D721Med (cell line): ENCODE data around the gene DLG5.

ENCODE experiments used
- DNase-seq: peaks from one replicate; pipeline ENCODE4 v3.0.0; 2011; ENCODE audit warnings: low spot score; ENCODE audit not compliant: insufficient read length
- FAIRE-seq: peaks from 2 replicates; lab custom pipeline; 2011; peaks lifted over from hg19 to GRCh38; lab: Jason Lieb, UNC
- TF ChIP-seq, protein P1 (sequence below): IDR thresholded peaks from 2 replicates; pipeline ENCODE4 v1.5.1; 2012; ENCODE audit warnings: mild to moderate bottlenecking, control low read depth; ENCODE audit not compliant: insufficient read depth; ENCODE audit errors: missing control alignments

The DLG5 gene

DNA sequence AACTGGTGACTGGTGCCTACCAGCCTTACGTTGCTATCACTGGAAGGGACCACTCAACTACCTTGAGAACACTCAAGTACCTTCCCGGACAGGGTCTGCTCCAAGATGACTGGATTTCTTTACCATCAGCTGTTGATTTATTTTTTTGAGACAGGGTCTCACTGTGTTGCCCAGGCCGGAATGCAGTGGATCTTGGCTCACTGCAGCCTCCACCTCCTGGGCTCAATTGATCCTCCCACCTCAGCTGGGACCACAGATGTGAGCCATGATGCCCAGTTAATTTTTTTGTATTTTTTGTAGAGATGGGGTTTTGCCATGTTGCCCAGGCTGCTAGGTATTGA, 45.2 kb upstream of the DLG5 start:
- TF ChIP-seq, protein P1, sequence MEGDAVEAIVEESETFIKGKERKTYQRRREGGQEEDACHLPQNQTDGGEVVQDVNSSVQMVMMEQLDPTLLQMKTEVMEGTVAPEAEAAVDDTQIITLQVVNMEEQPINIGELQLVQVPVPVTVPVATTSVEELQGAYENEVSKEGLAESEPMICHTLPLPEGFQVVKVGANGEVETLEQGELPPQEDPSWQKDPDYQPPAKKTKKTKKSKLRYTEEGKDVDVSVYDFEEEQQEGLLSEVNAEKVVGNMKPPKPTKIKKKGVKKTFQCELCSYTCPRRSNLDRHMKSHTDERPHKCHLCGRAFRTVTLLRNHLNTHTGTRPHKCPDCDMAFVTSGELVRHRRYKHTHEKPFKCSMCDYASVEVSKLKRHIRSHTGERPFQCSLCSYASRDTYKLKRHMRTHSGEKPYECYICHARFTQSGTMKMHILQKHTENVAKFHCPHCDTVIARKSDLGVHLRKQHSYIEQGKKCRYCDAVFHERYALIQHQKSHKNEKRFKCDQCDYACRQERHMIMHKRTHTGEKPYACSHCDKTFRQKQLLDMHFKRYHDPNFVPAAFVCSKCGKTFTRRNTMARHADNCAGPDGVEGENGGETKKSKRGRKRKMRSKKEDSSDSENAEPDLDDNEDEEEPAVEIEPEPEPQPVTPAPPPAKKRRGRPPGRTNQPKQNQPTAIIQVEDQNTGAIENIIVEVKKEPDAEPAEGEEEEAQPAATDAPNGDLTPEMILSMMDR: no peak
- FAIRE-seq (no peak), DNase-seq (no peak)

DNA sequence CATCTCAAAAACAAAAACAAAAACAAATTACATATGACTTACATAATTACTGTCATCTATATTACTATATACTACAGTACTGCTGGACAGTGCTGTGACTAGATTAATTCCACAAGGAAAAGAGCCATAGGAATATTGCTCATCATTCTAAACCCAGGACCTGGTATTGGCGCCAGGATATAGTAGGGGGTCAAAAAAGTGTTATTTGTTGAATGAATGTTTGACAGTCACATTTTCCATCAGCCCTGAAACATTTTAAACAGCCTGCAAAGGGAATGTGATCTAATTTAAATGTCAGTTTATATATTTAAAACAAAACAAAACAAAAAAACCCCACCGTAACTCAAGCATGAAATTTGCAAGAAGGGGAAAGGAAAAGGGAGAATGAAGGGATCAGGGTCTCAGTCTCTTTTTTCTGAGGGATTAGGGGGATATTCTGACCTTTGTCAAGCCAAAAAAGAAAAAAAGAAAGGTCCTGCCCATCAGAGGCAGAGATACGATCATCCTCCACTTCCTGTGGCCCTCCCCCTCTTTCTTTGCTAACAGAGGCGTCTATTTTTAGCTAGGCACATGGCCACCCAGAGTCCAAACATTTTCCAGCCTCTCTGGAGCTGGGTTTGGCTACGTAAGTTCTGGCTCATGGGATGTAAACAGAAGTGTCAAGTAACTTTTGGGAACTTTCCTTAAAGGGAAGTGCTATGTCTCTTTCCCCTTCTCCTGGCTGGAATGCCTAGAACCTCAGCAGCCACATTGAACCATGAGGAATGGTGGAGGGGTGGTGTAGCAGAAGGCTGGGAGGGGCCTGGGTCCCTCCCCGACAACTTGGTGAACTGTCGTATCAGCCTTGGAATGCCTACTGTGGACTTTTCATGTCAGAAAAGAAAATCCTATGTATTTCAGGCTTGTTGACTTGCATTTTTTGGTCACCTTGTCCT, 44.6 kb upstream of the DLG5 start:
- no peak for FAIRE-seq
- DNase-seq: no peak
- TF ChIP-seq, protein P1: no peak

DNA sequence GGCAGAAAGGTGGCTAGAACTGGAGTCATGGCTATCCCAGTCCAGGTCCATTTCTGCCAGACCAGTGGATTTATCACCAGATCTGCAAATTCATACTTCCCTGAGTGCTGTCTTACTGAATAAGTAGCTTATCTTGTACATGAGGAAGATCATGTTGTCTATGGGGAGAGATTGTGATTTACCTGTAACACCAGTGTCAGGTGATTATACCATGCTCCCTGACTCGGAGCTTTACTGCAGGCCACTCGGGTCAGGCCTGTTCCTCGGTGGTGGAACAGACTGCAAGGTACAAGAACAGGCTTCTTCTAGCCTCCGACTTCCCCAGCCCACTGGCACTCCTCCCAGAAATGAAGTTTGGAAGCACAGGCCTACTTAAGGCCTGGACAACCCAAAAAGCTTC, 42.6 kb upstream of the DLG5 start:
- DNase-seq (no peak), FAIRE-seq (no peak)
- TF ChIP-seq, protein P1: no peak

DNA sequence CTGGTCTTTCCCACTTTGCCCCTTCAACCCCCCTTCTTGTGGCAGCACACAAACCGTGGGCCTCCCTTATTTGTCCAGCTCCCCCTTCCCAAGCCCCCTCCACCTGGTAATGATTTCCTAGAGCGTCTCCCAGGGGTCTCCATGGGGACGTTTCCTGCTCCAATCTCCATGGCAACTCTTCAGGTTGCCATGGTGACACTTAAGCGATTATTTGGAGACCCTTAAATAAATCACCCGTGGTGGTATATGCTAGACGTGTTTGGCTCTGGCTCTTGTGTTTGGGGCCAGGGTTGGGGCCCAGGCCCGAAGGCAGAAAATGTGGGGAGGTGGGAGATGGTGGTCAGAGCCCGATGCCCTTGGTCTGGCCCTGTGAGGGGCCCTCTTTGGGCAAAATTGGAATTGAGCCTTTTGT, 41.1 kb upstream of the DLG5 start:
- FAIRE-seq (no peak), DNase-seq (no peak)
- TF ChIP-seq, protein P1: no peak

DNA sequence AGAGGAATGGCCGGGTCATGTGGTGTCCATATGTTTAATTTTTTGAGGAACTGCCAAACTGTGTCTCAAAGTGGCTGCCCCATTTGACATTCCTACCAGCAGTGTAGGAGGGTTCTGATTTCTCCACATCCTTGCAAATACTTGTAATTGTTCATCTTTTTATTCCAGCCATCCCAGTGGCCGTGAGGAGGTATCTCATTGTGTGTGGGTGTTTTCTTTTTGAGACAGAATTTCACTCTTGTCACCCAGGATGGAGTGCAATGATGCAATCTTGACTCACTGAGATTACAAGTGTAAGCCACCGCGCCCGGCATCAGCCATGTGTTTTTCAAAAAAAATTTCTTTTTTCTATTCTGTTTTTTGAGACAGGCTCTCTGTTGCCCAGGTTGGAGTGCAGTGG, 38.7 kb upstream of the DLG5 start:
- FAIRE-seq: no peak
- no peak for DNase-seq
- TF ChIP-seq, protein P1: no peak

DNA sequence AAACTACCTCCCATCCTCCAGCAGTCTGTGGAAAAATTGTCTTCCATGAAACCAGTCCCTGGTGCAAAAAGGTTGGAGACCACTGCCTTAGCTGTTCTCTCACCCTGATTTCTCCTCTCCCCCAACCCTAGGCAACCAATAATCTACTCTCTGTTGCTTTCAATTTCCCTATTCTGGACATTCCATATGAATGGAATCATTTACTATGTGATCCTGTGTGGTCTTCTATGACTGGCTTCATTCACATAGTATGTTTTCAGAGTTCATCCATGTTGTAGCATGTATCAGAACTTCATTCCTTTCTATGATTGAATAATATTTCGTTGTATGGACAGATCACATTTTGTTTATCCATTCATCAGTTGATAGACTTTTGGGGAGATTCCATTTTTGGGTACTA, 38.3 kb upstream of the DLG5 start:
- TF ChIP-seq, protein P1: no peak
- FAIRE-seq: no peak

DNA sequence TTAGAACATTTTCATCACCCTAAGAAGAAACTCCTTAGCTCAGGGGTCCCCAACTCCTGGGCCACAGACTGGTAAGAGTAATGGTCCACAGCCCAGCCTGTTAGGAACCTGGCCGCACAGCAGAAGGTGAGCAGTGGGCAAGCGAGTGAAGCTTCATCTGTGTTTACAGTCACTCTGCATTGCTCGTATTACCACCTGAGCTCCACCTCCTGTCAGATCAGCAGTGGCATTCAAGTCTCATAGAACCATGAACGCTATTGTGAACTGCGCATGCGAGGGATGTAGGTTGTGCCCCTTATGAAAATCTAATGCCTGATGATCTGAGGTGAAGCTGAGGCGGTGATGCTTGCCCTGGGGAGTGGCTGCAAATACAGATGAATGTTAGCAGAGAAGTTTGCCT, 37.3 kb upstream of the DLG5 start:
- DNase-seq (no peak), FAIRE-seq (no peak)
- TF ChIP-seq, protein P1: no peak

More for the DNA sequence above, 38.3 kb upstream of the DLG5 start:
- no peak for DNase-seq
